Stimulated activated CD8-positive, alpha-beta memory T cell treated with anti-CD3 and anti-CD28 coated beads, Interleukin-12 subunit alpha, Interleukin-12 subunit beta, amount 100 ng/mL, for 1 hour (primary cell): ENCODE measurements around the gene EFCAB6.

Source experiments
- DNase-seq: peaks from one replicate; pipeline ENCODE4 v3.0.0-alpha.2; 2020; ENCODE audit warnings: low read depth

The EFCAB6 gene

DNA sequence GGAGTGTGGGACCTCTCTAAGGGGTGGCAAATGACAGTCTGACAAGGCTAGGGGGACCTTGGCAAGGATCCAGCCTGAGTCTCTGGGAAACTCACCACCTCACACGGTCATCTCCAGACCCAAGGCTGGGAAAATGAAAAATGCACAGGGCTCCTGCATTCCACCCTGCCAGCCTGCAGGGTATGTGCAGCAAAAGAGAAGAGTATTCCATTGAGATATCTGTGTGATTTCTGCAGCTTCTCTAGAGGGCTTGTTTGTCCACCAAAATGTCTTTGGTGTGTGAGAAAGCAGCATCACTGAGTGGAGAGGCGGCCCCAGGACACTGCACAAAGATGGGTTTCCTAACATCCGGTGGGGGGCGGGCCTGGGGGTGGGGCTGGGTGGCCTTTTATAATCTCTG, 177.8 kb downstream of the EFCAB6 start:
- no peak for DNase-seq

DNA sequence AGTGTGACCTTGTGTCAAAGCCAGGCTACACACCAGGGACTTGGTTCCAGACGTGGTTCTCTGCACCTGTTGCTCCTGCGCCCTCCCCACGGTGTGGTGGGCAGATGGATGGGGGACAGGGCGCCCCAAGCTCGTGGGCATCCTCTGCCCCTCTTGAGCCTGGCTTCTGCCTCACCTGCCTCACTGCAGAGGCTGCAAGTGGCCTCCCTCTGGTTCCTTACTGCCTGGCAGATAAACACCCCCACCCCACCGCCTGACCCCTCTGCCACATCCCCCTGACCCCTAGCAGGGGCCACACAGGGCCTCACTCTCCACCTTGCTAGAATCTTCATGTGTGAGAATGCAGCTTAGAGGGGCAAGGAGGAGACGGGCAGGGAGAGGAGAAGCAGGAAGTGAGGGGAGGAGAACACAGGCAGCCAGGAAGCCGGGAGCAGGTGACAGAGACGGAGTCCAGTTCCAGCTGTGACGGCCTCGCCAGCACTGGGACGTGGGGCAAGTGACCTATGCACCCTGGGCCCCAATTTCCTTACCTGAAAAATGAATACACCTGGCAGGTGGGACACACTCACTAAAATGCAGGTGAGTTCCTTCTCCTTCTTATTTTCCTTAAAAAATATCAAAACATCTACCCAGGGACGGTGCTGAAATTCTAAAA, 178.3 kb downstream of the EFCAB6 start:
- DNase-seq = no peak

DNA sequence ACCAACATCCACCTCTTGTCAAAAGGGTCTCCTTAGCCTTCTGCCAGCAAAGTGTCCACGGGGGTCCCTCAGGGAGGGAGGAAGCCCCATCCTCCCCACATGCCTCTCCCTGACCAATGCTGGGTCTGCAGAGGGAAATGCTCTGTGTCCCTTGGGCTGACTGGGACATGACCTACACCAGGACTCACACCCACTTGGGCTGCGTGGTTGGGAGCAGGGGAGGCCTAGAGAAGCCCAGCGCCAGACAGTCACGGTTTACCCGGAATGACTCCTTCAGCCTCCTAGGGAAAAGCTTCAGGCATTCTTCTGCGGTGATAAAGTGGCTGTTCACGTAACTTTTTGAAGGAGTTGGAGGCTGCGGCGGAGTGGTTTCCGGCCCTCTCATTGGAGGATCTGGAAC, 180.3 kb downstream of the EFCAB6 start:
- DNase-seq = no peak

DNA sequence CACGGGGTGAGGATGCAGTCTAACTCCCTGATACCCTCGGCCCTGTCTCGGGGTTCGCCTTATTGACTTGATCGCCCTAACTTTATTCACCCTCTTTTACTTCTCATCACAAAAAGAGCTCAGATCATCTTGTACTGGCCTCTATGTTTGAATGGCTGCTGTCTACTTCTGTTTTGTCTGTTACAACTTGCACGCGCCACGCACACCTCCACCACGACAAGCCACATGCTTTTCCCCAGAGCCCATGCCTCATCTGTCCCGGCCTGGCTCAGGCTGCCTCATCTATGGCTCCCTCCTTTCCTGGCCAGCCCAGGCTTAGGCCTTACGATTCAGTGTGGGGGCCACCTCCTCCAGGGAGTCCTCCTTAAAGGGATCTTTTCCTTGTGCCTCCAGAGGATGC, 180.9 kb downstream of the EFCAB6 start:
- no peak for DNase-seq

DNA sequence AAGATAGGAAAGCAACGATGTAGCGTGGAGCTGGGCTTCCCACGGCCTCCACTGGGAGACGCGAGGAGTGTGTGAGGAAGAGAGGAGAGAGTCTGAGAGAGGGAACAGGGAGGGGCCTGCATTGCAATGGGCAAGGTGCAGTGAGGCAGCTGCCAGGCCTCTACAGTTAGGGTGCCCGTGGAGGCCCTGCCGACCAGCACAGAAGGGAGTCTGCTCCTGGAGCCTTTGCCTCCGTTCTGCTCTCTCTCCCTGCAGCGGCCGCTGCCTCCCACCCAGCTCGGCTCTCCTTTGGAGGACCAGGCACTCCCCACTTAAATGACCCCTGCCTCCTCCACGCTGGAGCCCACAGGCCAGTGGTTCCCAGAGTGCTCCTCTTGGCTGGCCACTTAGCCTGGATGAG, 181.7 kb downstream of the EFCAB6 start:
- no peak for DNase-seq

DNA sequence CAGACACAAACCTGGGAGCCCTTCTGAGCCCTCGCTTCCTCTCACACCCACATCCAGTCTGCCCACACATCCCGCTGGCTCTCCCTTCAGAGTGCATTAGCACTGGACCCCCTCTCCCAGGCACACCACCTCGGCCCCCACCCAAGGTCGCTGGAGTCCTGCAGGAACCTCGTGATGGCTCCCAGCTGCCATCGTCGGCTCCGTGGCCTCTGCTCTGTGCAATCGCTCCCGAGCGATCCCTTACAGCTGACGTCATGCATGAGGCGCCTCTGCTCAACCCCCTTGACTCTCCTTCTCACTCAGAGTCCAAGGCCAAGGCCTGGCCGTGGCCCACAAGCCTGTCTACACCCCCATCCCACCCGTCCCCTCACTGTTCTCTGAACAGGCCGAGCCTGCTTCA, 183.9 kb downstream of the EFCAB6 start:
- DNase-seq = no peak

DNA sequence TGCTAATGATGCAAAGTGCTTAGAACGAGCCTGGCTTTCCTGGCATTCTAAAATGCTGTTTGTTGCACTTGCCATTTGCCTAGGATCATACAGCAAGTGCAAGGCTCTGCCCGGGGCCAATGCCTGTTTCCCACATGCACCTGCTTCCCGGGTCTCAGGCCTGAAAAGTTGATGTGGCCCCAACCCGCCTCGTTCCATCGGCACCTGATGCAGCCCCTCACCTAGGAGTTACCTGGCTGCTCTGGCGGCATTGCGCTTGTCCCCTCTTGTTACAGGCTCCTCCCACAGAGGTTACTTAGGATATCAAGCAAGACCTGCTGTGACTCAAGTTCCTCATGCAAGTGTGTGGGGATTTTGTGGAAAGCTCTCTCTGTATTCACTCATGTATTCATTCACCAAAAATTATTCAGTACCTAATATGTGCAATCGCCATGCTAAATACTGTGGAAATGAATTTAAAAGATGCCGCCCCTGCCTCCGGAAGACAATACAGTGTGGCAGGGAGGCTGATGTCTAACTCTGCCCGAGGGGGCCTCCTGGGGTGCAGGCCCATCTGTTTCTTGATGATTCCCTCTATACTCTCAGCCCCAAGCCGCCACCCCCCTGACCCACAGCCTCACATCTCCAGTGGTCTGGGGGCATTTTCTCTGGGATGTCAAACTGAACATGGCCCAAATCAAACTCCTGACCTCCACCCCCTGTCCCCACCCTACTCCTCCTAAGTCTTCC, 184.5 kb downstream of the EFCAB6 start:
- no peak for DNase-seq

DNA sequence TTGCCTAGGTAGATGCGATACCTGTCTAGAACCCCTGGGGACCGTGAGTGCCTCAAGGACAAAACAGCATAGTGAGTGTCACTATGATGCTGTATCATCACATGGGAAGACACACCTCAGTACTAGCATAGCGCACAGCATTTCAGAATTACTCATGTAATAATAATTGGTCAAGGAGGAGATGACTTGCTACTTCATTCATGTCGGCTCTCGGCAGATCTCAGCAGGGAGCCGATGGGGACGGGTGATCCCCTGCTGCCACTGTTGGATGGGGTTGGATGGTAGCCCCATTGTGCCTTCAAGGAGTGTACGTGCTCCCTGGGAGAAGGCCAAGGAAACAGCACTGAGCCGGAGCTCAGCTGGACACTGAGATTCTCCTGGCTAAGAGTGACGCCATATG, 186.9 kb downstream of the EFCAB6 start:
- no peak for DNase-seq

DNA sequence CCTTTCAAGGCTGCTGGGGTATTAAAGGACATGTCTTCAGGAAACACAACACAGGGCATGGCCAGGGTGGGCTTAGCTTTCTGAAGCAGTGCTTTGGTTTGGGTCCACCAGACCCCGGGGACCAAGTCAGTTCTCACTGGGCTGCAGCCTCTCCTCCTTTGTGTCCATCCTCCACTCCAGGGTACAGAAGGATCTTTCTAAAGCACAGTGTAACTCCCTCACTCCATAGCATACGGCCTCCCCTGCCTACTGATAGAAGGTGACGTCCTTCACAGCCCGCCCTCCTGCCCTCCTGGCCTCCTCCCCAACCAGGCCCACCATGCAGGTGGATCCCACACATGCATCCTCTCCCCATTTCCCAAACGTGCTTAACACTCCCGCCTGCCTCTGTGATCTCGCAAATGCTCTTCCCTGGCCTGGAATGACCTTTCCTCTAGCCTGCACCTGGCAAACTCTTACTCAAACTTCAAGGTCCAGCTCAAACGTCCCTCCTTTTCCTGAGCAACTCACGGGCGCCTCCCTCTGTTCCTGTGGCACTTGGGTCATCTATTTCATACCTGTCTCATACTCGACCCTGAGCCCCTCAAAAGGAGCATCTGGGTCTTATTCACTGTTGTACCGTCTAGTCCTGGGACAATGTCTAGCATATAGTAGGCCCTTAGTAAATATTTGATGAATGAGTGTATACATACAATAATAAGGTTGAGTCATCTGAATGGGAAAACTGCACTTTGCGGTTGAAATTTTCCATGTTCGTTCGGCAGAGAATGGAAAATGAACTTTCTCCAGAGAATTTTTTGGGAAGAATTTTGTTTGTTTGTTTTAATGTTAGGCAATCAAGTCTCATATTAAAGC, 187.7 kb downstream of the EFCAB6 start:
- DNase-seq = no peak

DNA sequence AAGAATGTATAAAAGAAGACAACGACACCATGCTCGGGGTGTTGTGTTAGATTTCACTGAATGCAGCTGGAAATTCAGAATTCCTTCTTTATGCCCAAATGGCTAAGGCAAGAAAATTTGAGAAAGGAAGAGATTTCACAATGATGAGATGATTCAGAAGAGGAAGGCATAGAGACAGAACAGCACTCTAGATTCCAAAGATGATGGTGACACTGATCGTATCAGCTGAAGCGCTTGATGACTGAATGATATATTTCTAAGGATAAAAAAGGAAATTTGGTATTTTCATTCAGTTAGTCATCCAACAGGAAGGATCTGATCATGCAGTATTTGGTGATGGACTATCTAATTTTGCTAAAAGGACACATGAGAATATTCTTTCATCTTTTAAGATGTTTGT, 189.2 kb downstream of the EFCAB6 start:
- DNase-seq = no peak

DNA sequence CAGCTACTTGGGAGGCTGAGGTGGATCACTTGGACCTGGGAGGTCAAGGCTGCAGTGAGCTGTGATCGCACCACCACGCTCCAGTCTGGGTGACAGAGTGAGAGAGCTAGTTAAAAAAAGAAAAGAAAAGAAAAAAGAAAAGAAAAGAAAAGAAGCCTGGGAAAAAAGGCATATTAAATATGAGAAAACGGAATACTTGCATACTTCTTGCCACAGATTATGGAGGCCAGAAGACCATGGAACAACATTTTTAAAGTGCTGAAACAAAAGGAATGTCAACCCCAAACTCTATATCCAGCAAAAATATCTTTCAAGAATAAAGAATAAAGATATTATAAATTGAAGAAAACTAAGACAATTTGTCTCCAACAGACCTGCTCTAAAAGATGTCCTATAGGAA, 191.9 kb downstream of the EFCAB6 start:
- no peak for DNase-seq

DNA sequence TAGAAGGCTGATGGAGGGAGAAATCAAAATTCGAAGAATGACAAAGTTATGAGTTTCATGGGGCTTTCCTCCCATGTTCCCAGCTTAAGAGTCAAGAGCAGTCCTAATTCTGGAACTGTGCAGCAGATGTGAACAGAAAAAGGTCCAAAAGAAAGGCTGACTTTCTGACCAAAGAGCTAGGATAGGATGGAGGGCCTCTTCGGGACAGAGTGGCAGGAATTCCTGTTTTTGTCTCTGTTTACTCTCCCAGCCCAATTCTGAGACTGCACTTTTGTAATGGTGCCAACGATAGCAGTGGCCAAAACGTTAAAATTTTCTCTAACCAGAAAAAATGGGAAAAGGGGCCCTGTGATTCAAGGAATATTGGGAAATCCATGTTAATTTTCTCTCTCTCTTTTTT, 193.6 kb downstream of the EFCAB6 start:
- no peak for DNase-seq

DNA sequence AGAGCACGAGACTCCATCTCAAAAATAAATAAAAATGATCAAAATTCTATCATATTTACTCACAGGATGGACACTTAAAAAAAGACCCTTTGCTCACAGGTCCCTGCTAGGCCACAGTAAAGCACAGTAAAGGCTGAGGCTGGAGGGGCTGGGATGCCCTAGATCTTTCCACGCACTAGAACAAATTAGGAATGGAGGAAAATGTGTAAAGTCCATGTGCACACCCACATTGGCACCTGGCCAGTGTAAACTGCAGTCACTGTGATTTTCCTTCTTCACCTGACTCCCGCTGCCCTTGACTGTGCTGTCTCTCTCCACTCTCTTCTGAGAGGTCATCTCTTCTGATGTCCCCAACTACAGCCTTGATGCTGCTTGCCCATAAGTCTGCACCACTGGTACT, 195.5 kb downstream of the EFCAB6 start:
- DNase-seq = no peak

DNA sequence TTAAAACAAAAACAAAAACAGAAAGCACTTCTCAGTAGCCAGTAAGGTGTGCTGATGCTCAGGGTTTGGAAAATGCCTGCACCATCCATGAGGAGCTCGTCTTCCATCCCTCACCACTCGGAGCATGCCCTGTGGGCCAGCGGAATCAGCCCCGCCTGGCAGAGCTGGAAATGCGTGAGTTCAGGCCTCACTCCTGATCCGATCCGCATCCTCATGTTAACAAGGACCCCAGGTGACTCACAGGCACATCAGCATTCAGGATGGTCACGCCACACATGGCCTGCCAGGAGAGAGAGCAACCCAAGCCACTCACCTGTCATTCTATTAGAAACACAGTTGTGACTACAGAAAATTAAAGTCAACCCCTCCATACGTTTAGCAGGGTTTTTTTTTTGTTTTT, 211.8 kb downstream of the EFCAB6 start:
- no peak for DNase-seq

DNA sequence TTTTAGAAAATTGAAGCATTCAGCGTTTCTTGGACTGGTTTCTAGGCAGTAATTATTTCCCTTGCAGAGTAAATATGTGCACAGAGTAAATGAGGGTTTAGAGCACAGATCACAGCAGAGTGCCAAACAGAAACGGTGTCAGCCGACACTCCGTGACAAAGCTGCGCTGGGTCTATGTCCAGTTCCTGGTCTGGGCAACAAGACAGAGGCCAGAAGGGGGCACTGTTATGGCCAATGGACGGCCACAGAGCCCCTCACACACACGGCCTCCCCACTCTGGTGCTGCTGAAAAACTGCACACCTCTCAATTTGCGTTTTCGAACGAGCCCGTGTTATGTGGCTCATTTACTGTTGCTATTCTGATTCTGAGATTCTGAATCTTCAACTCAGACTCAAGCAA, 219.6 kb downstream of the EFCAB6 start:
- no peak for DNase-seq

DNA sequence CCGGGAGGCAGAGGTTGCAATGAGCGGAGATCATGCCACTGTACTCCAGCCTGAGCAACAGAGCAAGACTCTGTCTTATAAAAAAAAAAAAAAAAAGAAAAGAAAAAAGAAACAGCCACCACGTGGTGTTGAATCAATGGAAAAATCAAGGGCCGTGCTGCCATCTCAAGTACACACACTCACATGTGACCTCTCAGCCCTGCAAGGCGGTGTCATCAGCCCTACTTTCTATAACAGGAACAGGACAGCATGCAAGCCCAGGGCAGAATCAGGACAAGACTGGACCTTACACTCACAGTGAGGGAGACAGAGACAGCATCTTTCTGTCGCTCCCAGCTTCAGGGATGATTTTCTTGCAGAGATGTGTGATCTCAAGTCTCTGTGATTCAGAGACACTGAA, 220.7 kb downstream of the EFCAB6 start:
- DNase-seq = no peak

DNA sequence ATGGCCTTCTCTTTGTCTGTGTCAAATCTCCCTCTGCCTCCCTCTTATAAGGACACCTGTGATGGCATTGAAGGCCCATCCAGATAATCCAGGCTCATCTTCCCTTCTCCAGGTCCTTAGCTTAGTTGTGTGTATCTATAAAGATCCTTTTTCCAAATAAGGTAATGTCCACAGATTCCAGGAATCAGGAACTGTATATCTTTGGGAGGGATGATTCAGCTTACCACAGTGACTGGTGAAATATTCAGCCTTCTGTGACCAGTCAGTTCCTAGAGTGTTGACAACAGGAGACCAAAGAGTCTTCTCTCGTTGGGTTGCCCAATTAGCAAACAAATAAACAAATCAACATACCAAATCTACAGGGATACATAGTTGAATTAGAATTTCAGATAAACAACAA, 224.5 kb downstream of the EFCAB6 start:
- DNase-seq = no peak

DNA sequence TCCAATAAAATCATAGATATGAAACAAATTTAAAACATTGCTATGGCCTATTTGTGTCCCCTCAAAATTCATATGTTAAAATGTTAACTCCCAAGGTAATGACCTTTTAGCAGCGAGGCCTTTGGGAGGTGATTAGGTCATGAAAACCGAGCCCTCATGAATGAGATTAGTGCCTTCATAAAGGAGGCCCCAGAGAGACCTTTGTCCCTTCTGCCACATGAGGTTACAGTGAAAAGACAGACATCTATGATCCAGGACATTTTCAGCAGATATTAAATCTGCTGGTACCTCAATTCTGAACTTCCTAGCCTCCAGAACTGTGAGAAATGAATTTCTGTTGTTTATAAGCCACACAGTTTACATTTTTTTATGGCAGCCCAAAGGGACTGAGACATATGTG, 228.6 kb downstream of the EFCAB6 start:
- no peak for DNase-seq

DNA sequence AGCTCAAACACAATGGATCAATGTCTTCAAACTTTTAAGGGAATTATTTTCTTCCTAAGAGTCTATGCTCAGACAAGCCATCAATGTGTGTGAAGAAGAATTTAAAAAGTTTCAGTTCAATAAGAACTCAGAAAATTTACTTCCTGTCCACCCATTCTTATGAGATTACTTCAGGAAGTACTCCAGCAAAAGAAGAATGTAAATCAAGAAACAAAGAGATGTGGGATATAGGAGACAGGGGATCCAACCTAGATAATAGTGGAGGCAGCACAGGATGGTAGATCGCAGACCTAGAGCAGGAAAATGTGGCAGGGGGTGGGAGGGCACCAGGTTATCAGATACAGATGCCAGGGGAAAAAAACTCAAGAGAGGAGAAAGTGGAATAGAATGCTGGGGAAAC, 229.7 kb downstream of the EFCAB6 start:
- DNase-seq = no peak

DNA sequence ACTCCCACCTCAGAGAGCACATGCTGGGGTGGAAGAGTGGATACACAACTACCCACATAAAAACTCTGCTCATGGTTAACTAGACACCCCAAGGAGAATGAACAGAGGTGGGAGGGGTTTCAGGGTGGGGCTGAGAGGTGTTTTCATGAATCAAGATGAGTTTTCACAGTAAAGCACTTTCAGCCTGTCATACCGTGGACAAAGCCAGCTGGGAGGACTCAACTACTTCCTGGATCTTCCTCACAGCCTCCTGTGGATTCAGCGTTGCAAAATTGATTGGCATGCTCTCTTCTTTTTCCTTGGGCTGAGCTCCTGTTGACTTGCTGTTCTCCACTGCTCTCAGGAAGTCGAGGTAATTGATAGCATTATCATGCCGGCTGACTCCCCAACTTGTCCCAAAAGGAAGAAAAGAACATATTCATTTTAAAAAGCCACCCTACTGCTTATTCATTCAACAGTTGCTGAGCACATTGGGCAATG, 231.8 kb downstream of the EFCAB6 start:
- no peak for DNase-seq

DNA sequence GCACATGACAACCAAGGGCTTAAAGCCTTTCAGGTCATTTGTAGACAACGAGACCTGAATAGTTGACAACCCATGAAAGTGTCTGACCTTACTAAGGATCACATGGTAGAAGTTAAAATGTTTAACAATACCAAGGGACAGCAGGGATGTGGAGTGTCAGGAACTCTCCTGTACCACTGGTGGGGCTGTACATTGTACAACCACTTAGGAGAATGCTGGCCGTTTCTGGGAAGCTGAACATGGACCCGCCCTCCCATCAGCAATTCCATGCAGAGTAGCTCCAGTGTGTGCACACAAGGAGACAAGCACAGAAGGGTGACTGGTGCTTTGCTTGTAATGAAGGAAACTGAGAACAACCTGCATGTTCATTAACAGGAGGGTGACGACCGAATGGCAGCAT, 237.4 kb downstream of the EFCAB6 start:
- DNase-seq = no peak

DNA sequence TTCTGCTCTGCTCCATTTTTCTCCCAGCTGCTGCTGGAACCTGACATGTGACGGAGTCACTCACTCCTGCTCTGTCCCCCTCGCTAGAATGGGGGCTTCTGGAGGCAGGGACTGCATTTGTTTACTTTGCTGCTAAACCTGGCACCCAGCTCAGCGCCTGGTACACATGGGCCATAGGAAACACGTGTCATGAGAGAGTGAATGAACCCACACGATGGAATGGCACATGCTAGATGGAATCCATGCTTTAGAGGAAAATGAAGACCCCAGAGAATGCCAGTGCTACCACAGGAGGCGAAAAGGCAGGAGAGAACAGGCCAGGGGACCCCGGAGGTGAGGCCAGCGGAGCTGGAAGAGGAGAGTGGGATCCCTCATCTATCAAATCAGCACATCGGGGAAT, 239.4 kb downstream of the EFCAB6 start:
- no peak for DNase-seq

DNA sequence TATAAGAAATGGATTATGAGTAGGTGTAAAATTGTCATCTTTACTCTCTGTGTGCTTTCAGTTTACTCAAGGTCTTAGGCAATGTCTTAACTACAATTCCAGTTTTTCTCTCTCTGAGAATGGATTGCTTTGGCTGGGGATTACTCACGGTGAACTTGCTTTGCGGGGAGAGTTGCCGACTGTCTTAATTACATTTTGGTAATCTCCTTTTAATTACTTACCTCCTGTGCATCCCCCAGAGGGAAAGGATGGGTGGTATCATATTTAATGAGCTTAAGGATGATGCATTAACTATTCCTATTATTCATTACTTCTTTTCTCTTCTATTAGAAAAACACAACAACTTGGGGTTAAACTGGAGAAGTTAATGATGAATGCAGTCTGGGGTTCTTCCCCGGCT, 240.9 kb downstream of the EFCAB6 start:
- no peak for DNase-seq
